K562 (cell line): Measurements from ENCODE around the gene NRSN2. TPM values are rescaled to one million over a fixed set of nuclear protein-coding genes. Genes with fewer than 3 reads are reported as not detected.

Source experiments
- ARNT ChIP-seq, 2 experiments: fragments of 450-650 bp; IDR thresholded peaks; 2 replicates each; pipeline ENCODE4 v1.6.1; 2016; ENCODE audit warnings: mild to moderate bottlenecking in 1 of 2
- CBFA2T2 ChIP-seq: fragments of 450-650 bp; conservative IDR thresholded peaks from 2 replicates; pipeline ENCODE4 v1.6.1; 2017; ENCODE audit warnings: mild to moderate bottlenecking
- FOXP1 ChIP-seq: sonication (generic); formaldehyde crosslinking; IDR thresholded peaks from 2 replicates; pipeline ENCODE4 v1.8.0; 2022; ENCODE audit warnings: mild to moderate bottlenecking, missing genetic modification reagents
- JUND ChIP-seq, 2 experiments: IDR thresholded peaks; 2 replicates in 1 of 2; 3 replicates in 1 of 2; pipeline ENCODE4 v1.6.1; 2011; ENCODE audit warnings: borderline replicate concordance in 2 of 2, low read depth in 2 of 2, low read length in 2 of 2, improper control_type of control experiment in 1 of 2, missing biosample characterization in 1 of 2, missing genetic modification characterization in 1 of 2, missing genetic modification reagents in 1 of 2
- KLF13 ChIP-seq: fragments of 450-650 bp; IDR thresholded peaks from 2 replicates; pipeline ENCODE4 v1.6.1; 2016; ENCODE audit warnings: missing genetic modification characterization, low read depth, mild to moderate bottlenecking, missing compliant biosample characterization, moderate library complexity, borderline replicate concordance
- NR2C1 ChIP-seq, 2 experiments: fragments of 450-650 bp; IDR thresholded peaks; 2 replicates each; pipeline ENCODE4 v1.6.1; 2017; ENCODE audit warnings: mild to moderate bottlenecking in 2 of 2, antibody characterized with exemption in 1 of 2, inconsistent platforms in 1 of 2, missing compliant biosample characterization in 1 of 2, missing genetic modification characterization in 1 of 2
- NR2C2 ChIP-seq, 2 experiments: fragments of 200-800 bp in 1 of 2; sonication (Bioruptor generic) in 1 of 2; sonication (generic) in 1 of 2; formaldehyde crosslinking in 1 of 2; IDR thresholded peaks; 2 replicates each; pipeline versions ENCODE4 v1.6.1 to v1.8.0; 2016 to 2022; ENCODE audit warnings: mild to moderate bottlenecking in 1 of 2, missing compliant biosample characterization in 1 of 2, missing genetic modification characterization in 1 of 2, missing genetic modification reagents in 1 of 2
- POLR2A ChIP-seq: fragments of 450-650 bp; conservative IDR thresholded peaks from 2 replicates; pipeline ENCODE4 v1.6.1; 2016
- SMAD1 ChIP-seq: fragments of 150-350 bp; IDR thresholded peaks from 2 replicates; pipeline ENCODE4 v1.6.1; 2014; ENCODE audit warnings: low read length, low read depth; ENCODE audit not compliant: partially characterized antibody
- SRF ChIP-seq, 2 experiments: fragments of 250-450, 450-650 bp in 1 of 2; sonication (Bioruptor Pico) in 1 of 2; sonication (generic) in 1 of 2; formaldehyde crosslinking; IDR thresholded peaks; 2 replicates each; pipeline versions ENCODE4 v1.5.0 to v1.5.1; 2020 to 2022; ENCODE audit warnings: mild to moderate bottlenecking in 1 of 2, missing genetic modification reagents in 1 of 2
- ZNF143 ChIP-seq: sonication (generic); formaldehyde crosslinking; IDR thresholded peaks from 2 replicates; pipeline ENCODE4 v1.9.0; 2022; ENCODE audit warnings: mild to moderate bottlenecking, missing genetic modification reagents
- ZNF174 ChIP-seq: fragments of 250-450 bp; sonication (Bioruptor Pico); IDR thresholded peaks from 2 replicates; pipeline ENCODE4 v1.4.0; 2020; ENCODE audit warnings: mild to moderate bottlenecking
- ZNF3 ChIP-seq: fragments of 250-450 bp; sonication (Bioruptor Pico); IDR thresholded peaks from 2 replicates; pipeline ENCODE4 v1.5.0; 2021; ENCODE audit warnings: mild to moderate bottlenecking, moderate library complexity
- ZNF76 ChIP-seq: fragments of 250-450 bp; sonication (Bioruptor Pico); IDR thresholded peaks from 2 replicates; pipeline ENCODE4 v1.4.0; 2020; ENCODE audit warnings: mild to moderate bottlenecking, moderate library complexity, borderline replicate concordance
- polyA plus RNA-seq, 8 experiments: library from polyadenylated mRNA; depleted of rRNA in 4 of 8; stranded (reverse) in 5 of 8; unstranded in 3 of 8; fragments of >200 nt; fragmentation: Nextera tagmentation in 2 of 8; fragmentation: Illumina TruSeq in 1 of 8; extraction: Ambion mirVana in 2 of 8; extraction: Trizol in 1 of 8; gene quantifications; 2 replicates each; pipeline versions ENCODE4 v1.2.1 to v1.2.3, GENCODE V29; 2011 to 2014; ENCODE audit warnings: inconsistent platforms in 1 of 8, missing spikeins in 1 of 8
- total RNA-seq, 7 experiments: library from RNA; depleted of rRNA in 6 of 7; stranded (reverse); fragments of >200 nt in 6 of 7; fragmentation: Illumina TruSeq in 2 of 7; extraction: Trizol in 2 of 7; gene quantifications; 2 replicates each; pipeline versions ENCODE4 v1.2.1 to v1.2.3, GENCODE V29; 2011 to 2021; ENCODE audit warnings: low replicate concordance in 1 of 7
- TF ChIP-seq, protein P1 (sequence below): fragments of 450-650 bp; IDR thresholded peaks from 2 replicates; pipeline ENCODE4 v1.6.1; 2016; ENCODE audit warnings: mild to moderate bottlenecking, moderate library complexity

NRSN2 gene
- total and polyA plus RNA-seq, 9 of the 15 experiments (the other 6 are each of a cell fraction or from before 2014, with no cell fraction given) = 7.5 to 29.7 (median 11.1) TPM

DNA sequence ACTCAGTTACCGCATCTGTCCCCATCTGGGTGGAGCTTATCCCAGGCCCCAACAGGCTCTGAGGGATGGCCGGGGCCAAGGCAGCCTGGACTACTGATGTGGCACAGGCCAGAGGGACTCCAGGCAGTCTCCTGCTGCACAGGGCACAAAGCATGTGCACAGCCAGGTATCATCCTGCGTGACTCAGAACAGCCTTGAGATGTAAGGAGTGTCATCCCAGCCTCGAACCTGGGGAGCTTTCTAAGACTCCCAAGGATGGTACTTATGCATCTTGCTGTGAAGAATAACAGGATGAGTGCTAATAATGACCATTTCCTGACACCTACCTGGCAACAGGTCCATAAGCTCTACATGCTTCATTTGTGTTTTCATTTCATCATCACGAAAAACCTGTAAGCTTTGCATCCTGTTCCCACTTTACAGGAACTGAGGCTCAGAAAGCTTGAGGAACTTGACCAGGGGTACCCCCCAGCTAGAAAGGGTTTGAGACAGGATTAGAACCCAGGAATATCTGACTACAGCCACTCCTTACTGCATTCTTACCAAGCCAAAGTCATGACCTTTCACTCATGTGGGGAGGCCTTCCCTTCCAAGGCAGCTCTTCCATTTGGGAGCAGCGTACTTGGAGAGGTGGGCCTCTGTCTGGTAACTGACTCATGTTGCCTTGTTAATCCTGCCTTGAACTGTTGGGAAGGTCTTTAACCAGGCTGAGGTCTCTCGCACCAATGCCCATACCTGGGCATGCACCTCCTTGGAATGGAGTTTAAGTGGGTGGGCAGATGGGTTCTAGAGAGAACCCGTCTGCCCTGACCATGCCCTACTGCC, 35.6 kb downstream of the NRSN2 start (continued):
- TF ChIP-seq ZNF3 (CRISPR knock-in tag) (0 out of 2 replicates have a peak, but pooled peaks have one; percentile 42), SRF (CRISPR knock-in tag; IDR thresholded peaks at IDR 0.05) (no peak), FOXP1 (CRISPR knock-in tag) (0 out of 2 replicates have a peak, but pooled peaks have one; percentile 12), CBFA2T2 (no peak), JUND (IDR thresholded peaks at IDR 0.05; ENCODE audit: borderline replicate concordance, low read depth, low read length) (no peak), JUND (tag; IDR thresholded peaks at IDR 0.05; ENCODE audit: borderline replicate concordance, low read depth, low read length) (no peak), POLR2A (peak; percentile 33; the same call in 1 of the 2 replicates), ZNF174 (no peak), KLF13 (tag) (0 out of 2 replicates have a peak, but pooled peaks have one; percentile 15), ARNT (IDR thresholded peaks at IDR 0.05) (0 out of 4 replicates have a peak, but pooled peaks of 1 of the 2 experiments have one; percentile 20), NR2C2 (CRISPR knock-in tag; IDR thresholded peaks at IDR 0.05) (no peak), NR2C2 (tag; IDR thresholded peaks at IDR 0.05) (peak; percentile 43; the same call in 1 of the 2 replicates), SMAD1 (peak; percentile 12), ZNF143 (CRISPR knock-in tag) (0 out of 2 replicates have a peak, but pooled peaks have one; percentile 15), ZNF76 (CRISPR knock-in tag) (no peak), NR2C1 (IDR thresholded peaks at IDR 0.05) (no peak), NR2C1 (tag; IDR thresholded peaks at IDR 0.05) (0 out of 2 replicates have a peak, but pooled peaks have one; percentile 7)
- TF ChIP-seq, protein P1, sequence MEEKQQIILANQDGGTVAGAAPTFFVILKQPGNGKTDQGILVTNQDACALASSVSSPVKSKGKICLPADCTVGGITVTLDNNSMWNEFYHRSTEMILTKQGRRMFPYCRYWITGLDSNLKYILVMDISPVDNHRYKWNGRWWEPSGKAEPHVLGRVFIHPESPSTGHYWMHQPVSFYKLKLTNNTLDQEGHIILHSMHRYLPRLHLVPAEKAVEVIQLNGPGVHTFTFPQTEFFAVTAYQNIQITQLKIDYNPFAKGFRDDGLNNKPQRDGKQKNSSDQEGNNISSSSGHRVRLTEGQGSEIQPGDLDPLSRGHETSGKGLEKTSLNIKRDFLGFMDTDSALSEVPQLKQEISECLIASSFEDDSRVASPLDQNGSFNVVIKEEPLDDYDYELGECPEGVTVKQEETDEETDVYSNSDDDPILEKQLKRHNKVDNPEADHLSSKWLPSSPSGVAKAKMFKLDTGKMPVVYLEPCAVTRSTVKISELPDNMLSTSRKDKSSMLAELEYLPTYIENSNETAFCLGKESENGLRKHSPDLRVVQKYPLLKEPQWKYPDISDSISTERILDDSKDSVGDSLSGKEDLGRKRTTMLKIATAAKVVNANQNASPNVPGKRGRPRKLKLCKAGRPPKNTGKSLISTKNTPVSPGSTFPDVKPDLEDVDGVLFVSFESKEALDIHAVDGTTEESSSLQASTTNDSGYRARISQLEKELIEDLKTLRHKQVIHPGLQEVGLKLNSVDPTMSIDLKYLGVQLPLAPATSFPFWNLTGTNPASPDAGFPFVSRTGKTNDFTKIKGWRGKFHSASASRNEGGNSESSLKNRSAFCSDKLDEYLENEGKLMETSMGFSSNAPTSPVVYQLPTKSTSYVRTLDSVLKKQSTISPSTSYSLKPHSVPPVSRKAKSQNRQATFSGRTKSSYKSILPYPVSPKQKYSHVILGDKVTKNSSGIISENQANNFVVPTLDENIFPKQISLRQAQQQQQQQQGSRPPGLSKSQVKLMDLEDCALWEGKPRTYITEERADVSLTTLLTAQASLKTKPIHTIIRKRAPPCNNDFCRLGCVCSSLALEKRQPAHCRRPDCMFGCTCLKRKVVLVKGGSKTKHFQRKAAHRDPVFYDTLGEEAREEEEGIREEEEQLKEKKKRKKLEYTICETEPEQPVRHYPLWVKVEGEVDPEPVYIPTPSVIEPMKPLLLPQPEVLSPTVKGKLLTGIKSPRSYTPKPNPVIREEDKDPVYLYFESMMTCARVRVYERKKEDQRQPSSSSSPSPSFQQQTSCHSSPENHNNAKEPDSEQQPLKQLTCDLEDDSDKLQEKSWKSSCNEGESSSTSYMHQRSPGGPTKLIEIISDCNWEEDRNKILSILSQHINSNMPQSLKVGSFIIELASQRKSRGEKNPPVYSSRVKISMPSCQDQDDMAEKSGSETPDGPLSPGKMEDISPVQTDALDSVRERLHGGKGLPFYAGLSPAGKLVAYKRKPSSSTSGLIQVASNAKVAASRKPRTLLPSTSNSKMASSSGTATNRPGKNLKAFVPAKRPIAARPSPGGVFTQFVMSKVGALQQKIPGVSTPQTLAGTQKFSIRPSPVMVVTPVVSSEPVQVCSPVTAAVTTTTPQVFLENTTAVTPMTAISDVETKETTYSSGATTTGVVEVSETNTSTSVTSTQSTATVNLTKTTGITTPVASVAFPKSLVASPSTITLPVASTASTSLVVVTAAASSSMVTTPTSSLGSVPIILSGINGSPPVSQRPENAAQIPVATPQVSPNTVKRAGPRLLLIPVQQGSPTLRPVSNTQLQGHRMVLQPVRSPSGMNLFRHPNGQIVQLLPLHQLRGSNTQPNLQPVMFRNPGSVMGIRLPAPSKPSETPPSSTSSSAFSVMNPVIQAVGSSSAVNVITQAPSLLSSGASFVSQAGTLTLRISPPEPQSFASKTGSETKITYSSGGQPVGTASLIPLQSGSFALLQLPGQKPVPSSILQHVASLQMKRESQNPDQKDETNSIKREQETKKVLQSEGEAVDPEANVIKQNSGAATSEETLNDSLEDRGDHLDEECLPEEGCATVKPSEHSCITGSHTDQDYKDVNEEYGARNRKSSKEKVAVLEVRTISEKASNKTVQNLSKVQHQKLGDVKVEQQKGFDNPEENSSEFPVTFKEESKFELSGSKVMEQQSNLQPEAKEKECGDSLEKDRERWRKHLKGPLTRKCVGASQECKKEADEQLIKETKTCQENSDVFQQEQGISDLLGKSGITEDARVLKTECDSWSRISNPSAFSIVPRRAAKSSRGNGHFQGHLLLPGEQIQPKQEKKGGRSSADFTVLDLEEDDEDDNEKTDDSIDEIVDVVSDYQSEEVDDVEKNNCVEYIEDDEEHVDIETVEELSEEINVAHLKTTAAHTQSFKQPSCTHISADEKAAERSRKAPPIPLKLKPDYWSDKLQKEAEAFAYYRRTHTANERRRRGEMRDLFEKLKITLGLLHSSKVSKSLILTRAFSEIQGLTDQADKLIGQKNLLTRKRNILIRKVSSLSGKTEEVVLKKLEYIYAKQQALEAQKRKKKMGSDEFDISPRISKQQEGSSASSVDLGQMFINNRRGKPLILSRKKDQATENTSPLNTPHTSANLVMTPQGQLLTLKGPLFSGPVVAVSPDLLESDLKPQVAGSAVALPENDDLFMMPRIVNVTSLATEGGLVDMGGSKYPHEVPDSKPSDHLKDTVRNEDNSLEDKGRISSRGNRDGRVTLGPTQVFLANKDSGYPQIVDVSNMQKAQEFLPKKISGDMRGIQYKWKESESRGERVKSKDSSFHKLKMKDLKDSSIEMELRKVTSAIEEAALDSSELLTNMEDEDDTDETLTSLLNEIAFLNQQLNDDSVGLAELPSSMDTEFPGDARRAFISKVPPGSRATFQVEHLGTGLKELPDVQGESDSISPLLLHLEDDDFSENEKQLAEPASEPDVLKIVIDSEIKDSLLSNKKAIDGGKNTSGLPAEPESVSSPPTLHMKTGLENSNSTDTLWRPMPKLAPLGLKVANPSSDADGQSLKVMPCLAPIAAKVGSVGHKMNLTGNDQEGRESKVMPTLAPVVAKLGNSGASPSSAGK = peak; percentile 17
